HUDEP-2 (cell line): ENCODE results near the gene LRRTM3.

Source experiments
- DNase-seq, 76 experiments: peaks; one replicate each; lab custom pipeline; 2025; ENCODE audit not compliant: unreplicated experiment in 76 of 76; lab: John Stamatoyannopoulos, UW

The LRRTM3 gene

GRCh38 chr10:67110286-67110685 lies 184.4 kb downstream of the LRRTM3 start:
- DNase-seq, result no peak

- no peak for DNase-seq
Measured at GRCh38 chr10:67112765-67113164, 186.9 kb downstream of the LRRTM3 start.

- no peak for DNase-seq
Measured at GRCh38 chr10:67114945-67115344, 189.1 kb downstream of the LRRTM3 start.

GRCh38 chr10:67115972-67116371 lies 190.1 kb downstream of the LRRTM3 start:
- DNase-seq, result no peak

GRCh38 chr10:67119651-67120050 lies 193.8 kb downstream of the LRRTM3 start:
- no peak for DNase-seq

- DNase-seq, result no peak
Measured at GRCh38 chr10:67127441-67127840, 201.6 kb downstream of the LRRTM3 start.

GRCh38 chr10:67140641-67141040 lies 214.8 kb downstream of the LRRTM3 start:
- DNase-seq, result no peak

- DNase-seq, result no peak
Measured at GRCh38 chr10:67141300-67141699, 215.5 kb downstream of the LRRTM3 start.

- no peak for DNase-seq
Measured at GRCh38 chr10:67144530-67144929, 218.7 kb downstream of the LRRTM3 start.
